GM20000 (cell line): ENCODE results near the gene ANXA10.
A peak's percentile ranks its signal among the peaks of the same experiment; 100 is the strongest.

ENCODE experiments used
- DNase-seq: peaks from one replicate; pipeline ENCODE4 v3.0.0; 2012; ENCODE audit warnings: low spot score
- TF ChIP-seq, protein P1 (sequence below): IDR thresholded peaks from 2 replicates; pipeline ENCODE4 v1.5.1; 2012; ENCODE audit warnings: mild to moderate bottlenecking, control low read depth; ENCODE audit errors: extremely low read depth, missing control alignments

The ANXA10 gene

DNA sequence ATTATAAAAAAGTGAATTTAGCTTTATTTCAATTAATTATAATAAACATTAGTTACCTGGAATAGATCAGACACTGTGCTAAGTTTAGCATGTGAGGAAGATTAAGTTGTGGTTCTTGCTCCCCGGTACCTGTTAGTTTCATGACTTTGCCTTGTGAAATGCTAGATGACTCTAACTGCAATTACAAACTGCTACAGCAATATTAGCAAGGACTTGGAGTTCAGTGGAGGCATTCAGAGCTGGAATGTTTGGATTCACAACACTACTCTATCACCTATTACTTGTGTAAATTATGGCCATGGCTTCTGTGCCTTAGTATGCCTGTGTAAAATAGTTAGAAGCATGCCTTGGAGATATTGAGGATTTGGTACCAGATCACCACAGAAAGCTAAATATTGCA, 21.4 kb upstream of the ANXA10 start:
- DNase-seq, result no peak
- TF ChIP-seq, protein P1, sequence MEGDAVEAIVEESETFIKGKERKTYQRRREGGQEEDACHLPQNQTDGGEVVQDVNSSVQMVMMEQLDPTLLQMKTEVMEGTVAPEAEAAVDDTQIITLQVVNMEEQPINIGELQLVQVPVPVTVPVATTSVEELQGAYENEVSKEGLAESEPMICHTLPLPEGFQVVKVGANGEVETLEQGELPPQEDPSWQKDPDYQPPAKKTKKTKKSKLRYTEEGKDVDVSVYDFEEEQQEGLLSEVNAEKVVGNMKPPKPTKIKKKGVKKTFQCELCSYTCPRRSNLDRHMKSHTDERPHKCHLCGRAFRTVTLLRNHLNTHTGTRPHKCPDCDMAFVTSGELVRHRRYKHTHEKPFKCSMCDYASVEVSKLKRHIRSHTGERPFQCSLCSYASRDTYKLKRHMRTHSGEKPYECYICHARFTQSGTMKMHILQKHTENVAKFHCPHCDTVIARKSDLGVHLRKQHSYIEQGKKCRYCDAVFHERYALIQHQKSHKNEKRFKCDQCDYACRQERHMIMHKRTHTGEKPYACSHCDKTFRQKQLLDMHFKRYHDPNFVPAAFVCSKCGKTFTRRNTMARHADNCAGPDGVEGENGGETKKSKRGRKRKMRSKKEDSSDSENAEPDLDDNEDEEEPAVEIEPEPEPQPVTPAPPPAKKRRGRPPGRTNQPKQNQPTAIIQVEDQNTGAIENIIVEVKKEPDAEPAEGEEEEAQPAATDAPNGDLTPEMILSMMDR, result no peak

GRCh38 chr4:168071304-168071703, 21.0 kb upstream of the ANXA10 start:
- TF ChIP-seq, protein P1, result no peak
- DNase-seq, result no peak

DNA sequence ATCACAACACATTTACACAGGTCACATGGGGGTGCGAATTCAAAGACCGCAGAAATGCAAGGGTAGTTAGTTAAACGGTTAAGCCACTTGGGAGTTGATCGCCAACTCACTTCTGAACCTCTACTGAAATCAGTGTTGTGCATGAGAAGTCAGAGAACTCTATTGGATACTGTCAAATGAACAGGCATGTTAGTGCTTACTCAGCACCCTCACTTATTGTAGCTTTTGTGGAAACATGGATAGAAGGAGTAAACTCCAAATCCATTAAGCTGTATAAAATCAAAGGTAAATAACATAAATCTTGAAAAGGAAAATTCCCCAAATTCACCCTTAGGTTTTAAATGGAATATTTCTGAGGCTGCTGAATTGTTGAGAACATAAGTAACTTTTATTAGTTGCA, 17.5 kb upstream of the ANXA10 start:
- TF ChIP-seq, protein P1, result no peak
- no peak for DNase-seq

- TF ChIP-seq, protein P1, result peak; percentile 75
- peak; percentile 34 for DNase-seq
These were observed 15.2 kb upstream of the ANXA10 start for GRCh38 chr4:168076989-168077725.

GRCh38 chr4:168077726-168078239, 14.6 kb upstream of the ANXA10 start:
- no peak for DNase-seq
- TF ChIP-seq, protein P1, result no peak

GRCh38 chr4:168082379-168082778, 10.0 kb upstream of the ANXA10 start:
- DNase-seq, result no peak
- TF ChIP-seq, protein P1, result no peak

DNA sequence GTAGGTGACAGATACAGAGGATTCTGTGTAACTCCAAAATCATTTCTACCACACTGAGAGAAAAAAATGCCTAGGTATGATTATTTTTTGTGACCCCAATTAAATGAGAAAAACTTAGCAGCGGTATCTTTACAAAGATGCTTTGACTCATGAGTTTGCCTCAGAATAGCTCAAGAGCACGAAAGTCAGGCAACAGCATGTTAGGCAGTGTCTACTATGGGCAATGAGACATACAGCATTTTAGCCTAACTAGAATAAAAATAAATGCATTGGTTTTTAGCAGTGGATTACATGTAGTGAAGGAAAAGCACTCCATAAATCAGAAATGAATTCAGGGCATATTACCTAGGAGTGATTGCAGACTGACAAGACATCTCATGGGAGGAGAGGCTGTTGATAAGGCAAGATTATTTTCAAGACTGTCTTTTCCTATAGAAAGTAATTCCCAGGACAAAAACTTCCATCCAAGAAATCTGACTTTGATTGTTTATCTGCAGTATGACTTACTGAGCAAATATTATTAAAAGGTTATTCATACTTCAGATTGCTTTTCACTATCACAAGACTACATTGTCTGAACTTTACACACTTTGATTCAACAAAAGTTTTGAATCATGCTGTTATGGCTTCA, 3.6 kb downstream of the ANXA10 start:
- TF ChIP-seq, protein P1, result no peak
- no peak for DNase-seq
